Measurements from ENCODE around the gene PBX1.

DNA sequence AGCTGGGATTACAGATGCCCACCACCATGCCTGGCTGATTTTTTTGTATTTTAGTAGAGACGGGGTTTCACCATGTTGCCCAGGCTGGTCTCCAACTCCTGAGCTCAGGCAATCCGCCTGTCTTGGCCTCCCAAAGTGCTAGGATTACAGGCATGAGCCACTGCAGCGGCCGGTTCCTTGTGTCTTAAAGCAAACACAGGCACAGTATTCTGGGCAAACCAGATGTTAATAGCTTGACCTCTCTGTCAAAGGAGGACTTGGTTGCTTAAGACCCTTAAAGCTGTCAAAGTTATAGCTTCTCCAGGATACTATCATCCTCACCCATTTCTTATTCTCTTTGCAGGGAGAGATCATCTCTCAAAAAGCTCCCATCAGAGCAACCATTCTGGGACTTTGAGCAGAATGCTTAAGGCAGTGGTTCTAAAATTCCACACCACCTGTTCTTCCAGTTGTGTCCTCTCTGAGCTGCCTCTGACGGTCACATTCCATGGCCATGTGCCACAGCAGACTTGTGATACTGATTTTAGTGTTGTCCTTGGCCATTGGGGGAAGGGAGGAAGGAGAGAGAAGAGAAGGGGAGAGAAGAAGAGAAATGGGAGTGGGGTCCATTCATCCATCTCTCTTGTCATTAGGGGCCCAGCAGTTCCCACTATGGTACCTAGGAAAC is 81.8 kb downstream of the PBX1 start:
- no peak for TF ChIP-seq EZH2 (IDR thresholded peaks at IDR 0.05; ENCODE audit: insufficient read depth, poor library complexity, severe bottlenecking)
- TF ChIP-seq EZH2phosphoT487 (IDR thresholded peaks at IDR 0.05; ENCODE audit: insufficient read depth, low read depth), result no peak
